Measurements from ENCODE around the gene CD96. TPM values are rescaled to one million over a fixed set of nuclear protein-coding genes. Genes with fewer than 3 reads are reported as not detected.
A peak's percentile ranks its signal among the peaks of the same experiment; 100 is the strongest.
"Not testable (repeated sequence)": the region's sequence is repeated elsewhere in the genome, so short reads cannot be mapped to it uniquely, and the experiment has no call there.

The CD96 gene
- total and polyA plus RNA-seq, 7 experiments from 2014 or later, result 142 to 309 (median 205) TPM

DNA sequence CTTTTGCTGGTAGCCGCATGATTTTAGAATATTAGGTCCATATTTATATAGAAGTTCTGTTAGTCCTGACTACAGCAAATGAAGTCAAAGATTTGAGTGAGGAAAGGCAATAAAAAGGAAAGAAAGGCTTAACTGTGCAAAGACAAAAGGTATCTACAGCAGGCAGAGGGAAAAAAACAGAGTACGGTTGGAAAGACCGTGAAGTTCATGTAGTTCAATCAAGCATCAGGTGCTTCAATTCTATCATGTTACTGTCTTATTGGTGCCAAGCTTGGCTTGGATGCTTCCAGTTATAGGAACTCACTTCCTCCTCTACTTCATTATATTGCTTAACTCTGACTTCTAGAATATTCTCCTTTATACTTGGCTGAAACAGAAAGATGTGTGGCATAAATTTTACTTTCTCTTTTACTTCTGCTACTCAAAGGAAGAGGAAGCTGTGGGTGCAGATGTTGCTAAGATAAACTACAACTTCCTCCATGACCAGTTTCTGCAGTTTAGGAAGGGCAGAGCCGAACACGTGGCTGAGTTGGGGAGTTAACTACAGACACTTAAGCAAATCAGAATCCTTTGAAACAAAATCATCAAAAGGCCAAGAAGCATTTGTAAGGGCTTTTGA lies 125.7 kb downstream of the CD96 start:
- CTCF ChIA-PET, result interaction anchor here (0.7 to 6.4 kb wide), 7 partner anchors 12 to 346 kb away, joined by 3 to 102 read pairs (median 5); no protein-coding TSS in a partner anchor
- DNase-seq (peak in 8 of 9 donors; percentile 47 to 91 (median 88)), ATAC-seq (peak; percentile 99)
- no peaks in the 10 kb centered on the region for H3K27me3 ChIP-seq (ENCODE audit: control insufficient read depth in 2 of 2, insufficient read depth in 2 of 2, low read length in 2 of 2)
- peaks cover 40 to 46% of the 10 kb centered on the region in 2 donors for H3K4me1 ChIP-seq (ENCODE audit: control insufficient read depth in 2 of 2, insufficient read depth in 2 of 2, low read length in 2 of 2)
- H3K27ac ChIP-seq (ENCODE audit: low read depth, low read length), result peak overlapping the region; percentile 75
- H3K27ac Mint-ChIP-seq, result peak overlapping the region; percentile 86 to 96 (median 90)
- H3K27me3 Mint-ChIP-seq, result no peaks in the 10 kb centered on the region
- peaks cover 35 to 78% (median 72%) of the 10 kb centered on the region in 7 donors for H3K4me1 Mint-ChIP-seq
- POLR2A ChIA-PET, result interaction anchor here (1.0 to 3.6 kb wide), 11 partner anchors 9 to 345 kb away, joined by 3 to 19 read pairs (median 4); partner anchors contain the start of genes ABHD10 and CD96
- H3K4me3 ChIP-seq (ENCODE audit: low read length), result peak overlapping the region; percentile 53
- H3K9me3 Mint-ChIP-seq, result peaks cover 0 to 15% (median 6%) of the 10 kb centered on the region in 11 donors
- H3K4me3 Mint-ChIP-seq, result peak overlapping the region; percentile 66 to 87 (median 77)
- H3K36me3 Mint-ChIP-seq, result peaks cover 3 to 58% (median 22%) of the 10 kb centered on the region in 5 donors
- H3K9me3 ChIP-seq (ENCODE audit: control insufficient read depth in 2 of 3, low read length in 3 of 3), result peaks cover 0 to 1% (median 0%) of the 10 kb centered on the region in 3 experiments
- H3K36me3 ChIP-seq (ENCODE audit: control insufficient read depth in 2 of 3, insufficient read depth in 3 of 3, low read length in 3 of 3), result peaks cover 0 to 5% (median 0%) of the 10 kb centered on the region in 3 experiments
- intact Hi-C loops (cut with micrococcal nuclease), result loop anchor here (1.0 to 10.0 kb wide), 16 partner anchors 9 to 827 kb away; partner anchors contain the start of genes CD96 (in 2 of the 2), BTLA (in 1 of the 2) and NECTIN3 (in 1 of the 2)

DNA sequence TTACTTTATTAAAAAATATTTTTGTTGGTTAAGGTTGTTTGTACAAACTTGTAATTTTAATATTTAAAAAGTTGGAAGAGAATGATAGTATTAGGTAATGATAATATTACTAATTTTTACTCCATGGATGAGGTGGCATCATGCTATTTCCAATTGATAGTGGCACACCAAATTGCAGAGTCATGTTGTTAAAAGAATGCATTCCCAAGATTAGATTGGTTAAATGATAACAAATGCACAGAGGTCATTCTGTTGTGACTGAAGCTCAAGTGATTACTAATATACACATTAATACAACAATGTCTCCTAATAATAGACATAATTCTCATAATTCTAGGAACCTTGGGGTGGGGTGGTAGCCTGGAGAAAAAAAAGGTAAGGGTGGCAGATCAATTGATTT lies 126.3 kb downstream of the CD96 start:
- no peaks in the 10 kb centered on the region for H3K9me3 ChIP-seq (ENCODE audit: control insufficient read depth in 2 of 3, low read length in 3 of 3)
- no peaks in the 10 kb centered on the region for H3K27me3 Mint-ChIP-seq
- H3K27ac Mint-ChIP-seq, result peak overlapping the region; percentile 26 to 96 (median 88)
- H3K36me3 ChIP-seq (ENCODE audit: control insufficient read depth in 2 of 3, insufficient read depth in 3 of 3, low read length in 3 of 3), result no peaks in the 10 kb centered on the region
- POLR2A ChIA-PET, result interaction anchor here (1.0 to 3.6 kb wide), 12 partner anchors 9 to 324 kb away, joined by 3 to 19 read pairs (median 4); partner anchors contain the start of genes ABHD10 and CD96
- peaks cover 0 to 11% (median 3%) of the 10 kb centered on the region in 11 donors for H3K9me3 Mint-ChIP-seq
- intact Hi-C loops (cut with micrococcal nuclease), result loop anchor here (1.0 to 10.0 kb wide), 14 partner anchors 8 to 826 kb away; partner anchors contain the start of genes CD96 (in 2 of the 2), BTLA (in 1 of the 2) and NECTIN3 (in 1 of the 2)
- H3K4me1 ChIP-seq (ENCODE audit: control insufficient read depth in 2 of 2, insufficient read depth in 2 of 2, low read length in 2 of 2), result peaks cover 46 to 52% of the 10 kb centered on the region in 2 donors
- H3K27ac ChIP-seq (ENCODE audit: low read depth, low read length), result peak overlapping the region; percentile 14
- ATAC-seq, result no peak
- H3K4me3 ChIP-seq (ENCODE audit: low read length), result no peak overlapping the region
- DNase-seq, result no peak
- H3K4me3 Mint-ChIP-seq, result peak overlapping the region in 5 of 10 donors; percentile 36 to 81 (median 74)
- CTCF ChIA-PET, result interaction anchor here (0.6 to 6.4 kb wide), 13 partner anchors 28 to 372 kb away, joined by 3 to 102 read pairs (median 5); no protein-coding TSS in a partner anchor
- peaks cover 0 to 52% (median 16%) of the 10 kb centered on the region in 5 donors for H3K36me3 Mint-ChIP-seq
- no peaks in the 10 kb centered on the region for H3K27me3 ChIP-seq (ENCODE audit: control insufficient read depth in 2 of 2, insufficient read depth in 2 of 2, low read length in 2 of 2)
- H3K4me1 Mint-ChIP-seq, result peaks cover 41 to 84% (median 78%) of the 10 kb centered on the region in 7 donors

DNA sequence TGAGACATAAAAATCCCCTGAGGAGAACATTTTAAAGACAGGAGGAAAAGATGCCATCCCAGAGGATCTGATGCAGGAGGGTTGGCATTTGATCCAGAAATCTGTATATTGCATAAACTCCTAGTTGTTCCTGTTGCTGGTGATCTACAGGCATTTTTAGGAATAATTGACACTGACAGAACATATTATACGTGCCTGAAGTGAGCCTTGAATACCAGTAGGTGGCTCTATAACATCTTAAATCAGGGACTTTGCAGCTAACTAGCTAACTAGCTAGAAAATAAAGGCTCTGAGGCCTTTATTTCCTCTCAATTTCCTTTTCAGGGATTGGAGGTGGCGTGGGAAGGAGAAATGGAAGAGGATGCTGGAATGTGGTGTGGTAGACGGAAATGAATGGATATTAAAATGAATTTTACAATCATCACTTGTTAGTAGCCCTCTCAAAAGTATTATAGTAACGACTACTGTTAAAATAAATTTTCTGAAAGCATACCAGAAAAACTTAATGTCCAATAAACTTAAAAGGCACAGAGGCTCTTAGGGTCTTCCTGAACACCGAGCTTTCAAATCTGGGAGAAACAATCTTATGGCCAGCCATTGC lies 127.0 kb downstream of the CD96 start:
- H3K27me3 ChIP-seq (ENCODE audit: control insufficient read depth in 2 of 2, insufficient read depth in 2 of 2, low read length in 2 of 2), result no peaks in the 10 kb centered on the region
- no peaks in the 10 kb centered on the region for H3K9me3 ChIP-seq (ENCODE audit: control insufficient read depth in 2 of 3, low read length in 3 of 3)
- H3K4me1 ChIP-seq (ENCODE audit: control insufficient read depth in 2 of 2, insufficient read depth in 2 of 2, low read length in 2 of 2), result peaks cover 52 to 59% of the 10 kb centered on the region in 2 donors
- ChIA-PET POLR2A (interaction anchor here (1.3 to 3.6 kb wide), 5 partner anchors 20 to 310 kb away, joined by 4 to 19 read pairs (median 6); partner anchors contain the start of gene ABHD10), CTCF (interaction anchor here (0.5 to 6.4 kb wide), 17 partner anchors 8 to 524 kb away, joined by 3 to 102 read pairs (median 5); no protein-coding TSS in a partner anchor)
- DNase-seq, result peak in 7 of 9 donors; percentile 22 to 64 (median 53)
- Mint-ChIP-seq H3K4me1 (peaks cover 46 to 91% (median 84%) of the 10 kb centered on the region in 7 donors), H3K36me3 (peaks cover 0 to 45% (median 10%) of the 10 kb centered on the region in 5 donors), H3K9me3 (peaks cover 0 to 7% (median 0%) of the 10 kb centered on the region in 11 donors), H3K27me3 (no peaks in the 10 kb centered on the region), H3K27ac (peak overlapping the region; percentile 26 to 94 (median 76)), H3K4me3 (peak overlapping the region in 8 of 10 donors; percentile 20 to 74 (median 36))
- intact Hi-C loops (cut with micrococcal nuclease), result loop anchor here (1.0 to 10.0 kb wide), 18 partner anchors 7 to 826 kb away; partner anchors contain the start of genes CD96 (in 2 of the 2), BTLA (in 1 of the 2) and NECTIN3 (in 1 of the 2)
- peak overlapping the region; percentile 14 for H3K27ac ChIP-seq (ENCODE audit: low read depth, low read length)
- H3K36me3 ChIP-seq (ENCODE audit: control insufficient read depth in 2 of 3, insufficient read depth in 3 of 3, low read length in 3 of 3), result no peaks in the 10 kb centered on the region
- peak; percentile 53 for ATAC-seq
- no peak overlapping the region for H3K4me3 ChIP-seq (ENCODE audit: low read length)

DNA sequence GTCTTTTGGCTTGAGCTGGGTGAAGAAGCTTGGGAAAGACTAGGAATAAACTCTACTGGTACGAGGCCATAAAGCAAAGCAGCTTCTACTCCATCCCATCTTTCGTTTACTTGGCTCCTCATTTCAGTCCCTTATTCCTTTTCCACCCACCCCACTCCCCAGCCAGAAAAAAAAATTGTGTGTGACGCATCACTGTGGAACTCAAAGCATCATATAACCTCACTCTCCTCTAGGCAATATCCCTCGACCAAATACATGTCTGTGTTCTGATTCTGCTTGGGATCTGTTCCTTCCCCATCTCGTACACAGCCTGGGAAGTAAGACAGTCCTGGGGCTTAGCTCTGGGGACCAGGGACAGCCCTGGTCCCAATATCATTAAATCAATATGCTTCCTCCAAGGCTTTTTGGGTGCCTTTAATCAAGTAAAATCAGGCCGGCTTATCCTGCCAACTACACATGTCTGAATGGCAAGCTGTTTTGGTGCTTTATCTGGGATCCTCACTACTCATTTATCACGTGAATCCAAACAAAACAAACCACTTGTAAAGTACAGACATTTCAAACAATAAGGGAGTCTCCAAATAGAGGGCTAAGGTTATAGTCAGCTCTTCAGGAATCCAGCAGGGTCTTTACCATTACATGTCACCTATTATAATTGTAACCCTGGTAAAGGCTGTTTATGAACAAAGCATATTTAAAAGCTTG lies 128.1 kb downstream of the CD96 start:
- peaks cover 0 to 35% (median 5%) of the 10 kb centered on the region in 5 donors for H3K36me3 Mint-ChIP-seq
- no peak for ATAC-seq
- Histone ChIP-seq H3K36me3 (ENCODE audit: control insufficient read depth in 2 of 3, insufficient read depth in 3 of 3, low read length in 3 of 3) (no peaks in the 10 kb centered on the region), H3K27me3 (ENCODE audit: control insufficient read depth in 2 of 2, insufficient read depth in 2 of 2, low read length in 2 of 2) (no peaks in the 10 kb centered on the region), H3K4me3 (ENCODE audit: low read length) (no peak overlapping the region), H3K9me3 (ENCODE audit: control insufficient read depth in 2 of 3, low read length in 3 of 3) (no peaks in the 10 kb centered on the region), H3K4me1 (ENCODE audit: control insufficient read depth in 2 of 2, insufficient read depth in 2 of 2, low read length in 2 of 2) (peaks cover 54 to 59% of the 10 kb centered on the region in 2 donors), H3K27ac (ENCODE audit: low read depth, low read length) (no peak overlapping the region)
- peak overlapping the region in 6 of 9 donors; percentile 16 to 94 (median 86) for H3K27ac Mint-ChIP-seq
- intact Hi-C loops (cut with micrococcal nuclease), result loop anchor here (1.0 to 10.0 kb wide), 10 partner anchors 21 to 825 kb away; partner anchors contain the start of gene BTLA (in 1 of the 2)
- peaks cover 0 to 3% (median 0%) of the 10 kb centered on the region in 11 donors for H3K9me3 Mint-ChIP-seq
- H3K27me3 Mint-ChIP-seq, result peaks cover 0 to 2% (median 0%) of the 10 kb centered on the region in 5 donors
- ChIA-PET POLR2A (interaction anchor here (0.5 to 2.7 kb wide), 6 partner anchors 11 to 812 kb away, joined by 3 to 6 read pairs (median 4); partner anchors contain the start of gene ABHD10), CTCF (interaction anchor here (0.7 to 6.4 kb wide), 9 partner anchors 7 to 398 kb away, joined by 3 to 102 read pairs (median 5); no protein-coding TSS in a partner anchor)
- no peak for DNase-seq
- H3K4me1 Mint-ChIP-seq, result peaks cover 53 to 95% (median 87%) of the 10 kb centered on the region in 7 donors
- H3K4me3 Mint-ChIP-seq, result no peak overlapping the region

DNA sequence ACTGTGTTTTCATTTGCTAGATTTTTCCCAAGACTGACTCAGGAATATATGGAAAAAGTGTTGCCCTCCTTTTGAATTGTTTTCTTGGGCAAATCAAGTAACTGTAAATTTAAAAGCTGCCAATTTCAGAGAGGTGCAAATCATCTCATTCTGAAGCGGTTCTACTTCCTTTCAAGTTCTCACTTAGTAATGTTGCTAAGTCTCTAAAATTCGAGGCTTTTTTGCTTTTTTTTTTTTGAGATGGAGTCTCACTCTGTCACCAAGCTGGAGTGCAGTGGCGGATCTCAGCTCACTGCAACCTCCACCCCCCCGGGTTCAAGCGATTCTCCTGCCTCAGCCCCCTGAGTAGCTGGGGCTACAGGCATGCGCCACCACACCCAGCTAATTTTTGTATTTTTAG lies 130.5 kb downstream of the CD96 start:
- ATAC-seq; DNase-seq; H3K36me3 ChIP-seq (ENCODE audit: control insufficient read depth in 2 of 3, insufficient read depth in 3 of 3, low read length in 3 of 3); H3K9me3 ChIP-seq (ENCODE audit: control insufficient read depth in 2 of 3, low read length in 3 of 3); intact Hi-C loops (cut with micrococcal nuclease); H3K27me3 ChIP-seq (ENCODE audit: control insufficient read depth in 2 of 2, insufficient read depth in 2 of 2, low read length in 2 of 2); H3K27me3 Mint-ChIP-seq; H3K9me3 Mint-ChIP-seq: not testable (repeated sequence)
- Mint-ChIP-seq H3K36me3 (peaks cover 0 to 30% (median 0%) of the 10 kb centered on the region in 5 donors), H3K4me1 (peaks cover 61 to 97% (median 88%) of the 10 kb centered on the region in 7 donors), H3K4me3 (peak overlapping the region; percentile 26 to 100 (median 56)), H3K27ac (peak overlapping the region in 8 of 9 donors; percentile 84 to 100 (median 96))
- ChIA-PET CTCF (interaction anchor here (1.0 to 6.4 kb wide), 3 partner anchors 23 to 296 kb away, joined by 3 to 102 read pairs (median 3); no protein-coding TSS in a partner anchor), POLR2A (interaction anchor here (0.8 to 1.4 kb wide), 5 partner anchors 16 to 306 kb away, joined by 3 to 5 read pairs (median 4); partner anchors contain the start of gene ABHD10)
- Histone ChIP-seq H3K4me1 (ENCODE audit: control insufficient read depth in 2 of 2, insufficient read depth in 2 of 2, low read length in 2 of 2) (peaks cover 52 to 62% of the 10 kb centered on the region in 2 donors), H3K27ac (ENCODE audit: low read depth, low read length) (peak overlapping the region; percentile 75), H3K4me3 (ENCODE audit: low read length) (peak overlapping the region; percentile 8)

All from naive thymus-derived CD4-positive, alpha-beta T cell (primary cell).